Measurements from ENCODE around the gene SAMD9L.
"Not testable (repeated sequence)": the region's sequence is repeated elsewhere in the genome, so short reads cannot be mapped to it uniquely, and the experiment has no call there.

SAMD9L gene

GRCh38 chr7:93145354-93145753 is 2.8 kb downstream of the SAMD9L start:
- no peak for DNase-seq

GRCh38 chr7:93142127-93142526 is 6.1 kb downstream of the SAMD9L start:
- no peak for DNase-seq

- no peak for DNase-seq
Measured at GRCh38 chr7:93140582-93141191, 7.5 kb downstream of the SAMD9L start.

GRCh38 chr7:93138576-93138975 is 9.6 kb downstream of the SAMD9L start:
- DNase-seq, result no peak

GRCh38 chr7:93133005-93133404 is 15.2 kb downstream of the SAMD9L start:
- no peak for DNase-seq

- no peak for DNase-seq
Measured at GRCh38 chr7:93132216-93132615, 16.0 kb downstream of the SAMD9L start.

- DNase-seq, result not testable (repeated sequence)
Measured at GRCh38 chr7:93126954-93127353, 21.2 kb downstream of the SAMD9L start.

GRCh38 chr7:93123532-93123931 is 24.7 kb downstream of the SAMD9L start:
- DNase-seq, result not testable (repeated sequence)

GRCh38 chr7:93120592-93121549 is 27.3 kb downstream of the SAMD9L start:
- no peak for DNase-seq

- DNase-seq, result no peak
Measured at GRCh38 chr7:93119191-93119905, 28.8 kb downstream of the SAMD9L start.

- DNase-seq, result peak; percentile 56
Measured at GRCh38 chr7:93117852-93118530, 30.2 kb downstream of the SAMD9L start, which contains the start of gene SAMD9. Gene SAMD9 (minus strand): TSS chr7:93117979. CDS start chr7:93106097, 11,882 bp downstream.

GRCh38 chr7:93117327-93117726 is 30.9 kb downstream of the SAMD9L start:
- DNase-seq, result peak; percentile 22

GRCh38 chr7:93115796-93116195 is 32.4 kb downstream of the SAMD9L start:
- no peak for DNase-seq

- DNase-seq, result no peak
Measured at GRCh38 chr7:93108003-93108402, 40.2 kb downstream of the SAMD9L start.

GRCh38 chr7:93097388-93097787 is 50.8 kb downstream of the SAMD9L start:
- DNase-seq, result no peak

GRCh38 chr7:93092757-93093370 is 55.3 kb downstream of the SAMD9L start:
- no peak for DNase-seq
